Measurements from ENCODE around the gene RNU6-7. TPM values are rescaled to one million over a fixed set of nuclear protein-coding genes. Genes with fewer than 3 reads are reported as not detected.
A peak's percentile ranks its signal among the peaks of the same experiment; 100 is the strongest.

Gene RNU6-7
- total RNA-seq, 1 donor from 2014 or later: not detected

DNA sequence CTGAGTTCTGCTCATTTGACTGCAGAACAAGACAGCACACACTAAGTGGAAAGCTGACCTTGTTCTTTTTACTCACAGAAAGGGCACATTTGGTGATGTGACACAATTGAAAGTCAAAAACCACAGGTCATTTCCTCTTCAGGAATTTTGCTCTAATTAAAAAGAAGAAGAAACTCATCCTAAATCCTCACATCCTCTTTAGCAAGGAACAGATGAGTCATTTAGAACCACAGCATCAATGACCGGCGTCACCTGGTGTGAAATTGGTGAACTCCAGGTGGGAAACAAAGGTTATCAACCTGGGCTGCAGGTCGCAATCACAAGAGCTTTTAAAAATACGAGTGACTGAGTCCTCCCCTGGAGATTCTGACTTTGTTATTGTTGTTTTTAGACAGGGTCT is 4.1 kb downstream of the RNU6-7 start:
- FAIRE-seq (no peak), DNase-seq (ENCODE audit: low read depth) (peak; percentile 26)
- Histone ChIP-seq H3K4me3 (ENCODE audit: low read depth, low read length) (no peak overlapping the region), H3K36me3 (ENCODE audit: control insufficient read depth, insufficient read depth, low read length) (no peaks in the 10 kb centered on the region), H3K27me3 (ENCODE audit: control insufficient read depth, insufficient read depth, low read length) (no peaks in the 10 kb centered on the region)
- peak; percentile 14 for TF ChIP-seq CTCF (IDR thresholded peaks at IDR 0.05; ENCODE audit: insufficient read depth, low read length, severe bottlenecking)

DNA sequence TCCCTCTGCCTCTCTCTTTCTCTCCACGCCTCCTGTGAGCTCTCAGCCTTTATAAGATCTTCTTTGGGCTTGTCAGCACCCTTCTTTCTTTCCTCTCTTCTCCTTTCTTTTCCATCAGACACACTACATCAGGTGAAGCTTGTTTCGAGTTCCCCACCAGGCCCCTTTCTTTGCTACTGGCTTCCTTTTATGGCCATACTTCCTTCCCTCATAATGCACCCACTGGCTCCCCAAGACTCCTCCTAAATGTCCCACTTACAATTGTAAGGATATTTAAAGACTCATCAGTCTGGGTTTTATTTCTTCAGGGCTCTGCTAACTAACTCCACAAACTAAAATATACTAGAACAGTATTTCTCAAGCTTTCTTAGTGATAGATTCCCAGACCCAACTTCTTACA is 4.7 kb downstream of the RNU6-7 start:
- FAIRE-seq (no peak), DNase-seq (ENCODE audit: low read depth) (no peak)
- H3K27me3 ChIP-seq (ENCODE audit: control insufficient read depth, insufficient read depth, low read length): no peaks in the 10 kb centered on the region
- no peak overlapping the region for H3K4me3 ChIP-seq (ENCODE audit: low read depth, low read length)
- no peaks in the 10 kb centered on the region for H3K36me3 ChIP-seq (ENCODE audit: control insufficient read depth, insufficient read depth, low read length)
- TF ChIP-seq CTCF (IDR thresholded peaks at IDR 0.05; ENCODE audit: insufficient read depth, low read length, severe bottlenecking): no peak

DNA sequence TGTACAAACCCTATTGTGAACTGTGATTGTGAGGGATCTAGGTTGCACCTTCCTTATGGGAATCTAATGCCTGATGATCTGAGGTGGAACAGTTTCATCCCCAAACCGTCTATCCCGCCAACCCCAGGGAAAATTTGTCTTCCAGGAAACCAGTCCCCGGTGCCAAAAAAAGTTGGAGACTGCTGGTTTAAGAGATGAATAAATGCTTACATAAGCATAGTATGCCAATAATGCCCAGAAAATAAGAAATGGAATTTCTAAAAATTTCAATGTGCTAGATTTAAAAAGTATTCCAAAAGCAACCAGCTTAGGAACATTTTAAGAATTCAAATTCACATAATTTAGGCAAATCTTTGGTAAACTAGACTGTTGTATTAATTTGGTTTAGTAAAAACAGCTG is 6.6 kb downstream of the RNU6-7 start:
- Histone ChIP-seq H3K4me3 (ENCODE audit: low read depth, low read length) (no peak overlapping the region), H3K36me3 (ENCODE audit: control insufficient read depth, insufficient read depth, low read length) (no peaks in the 10 kb centered on the region), H3K27me3 (ENCODE audit: control insufficient read depth, insufficient read depth, low read length) (no peaks in the 10 kb centered on the region)
- FAIRE-seq: no peak
- no peak for DNase-seq (ENCODE audit: low read depth)
- TF ChIP-seq CTCF (IDR thresholded peaks at IDR 0.05; ENCODE audit: insufficient read depth, low read length, severe bottlenecking): no peak

- FAIRE-seq (no peak), DNase-seq (ENCODE audit: low read depth) (no peak)
- Histone ChIP-seq H3K4me3 (ENCODE audit: low read depth, low read length) (no peak overlapping the region), H3K36me3 (ENCODE audit: control insufficient read depth, insufficient read depth, low read length) (no peaks in the 10 kb centered on the region), H3K27me3 (ENCODE audit: control insufficient read depth, insufficient read depth, low read length) (no peaks in the 10 kb centered on the region)
- no peak for TF ChIP-seq CTCF (IDR thresholded peaks at IDR 0.05; ENCODE audit: insufficient read depth, low read length, severe bottlenecking)
Measured at GRCh38 chr14:32209471-32209870, 7.6 kb downstream of the RNU6-7 start.

DNA sequence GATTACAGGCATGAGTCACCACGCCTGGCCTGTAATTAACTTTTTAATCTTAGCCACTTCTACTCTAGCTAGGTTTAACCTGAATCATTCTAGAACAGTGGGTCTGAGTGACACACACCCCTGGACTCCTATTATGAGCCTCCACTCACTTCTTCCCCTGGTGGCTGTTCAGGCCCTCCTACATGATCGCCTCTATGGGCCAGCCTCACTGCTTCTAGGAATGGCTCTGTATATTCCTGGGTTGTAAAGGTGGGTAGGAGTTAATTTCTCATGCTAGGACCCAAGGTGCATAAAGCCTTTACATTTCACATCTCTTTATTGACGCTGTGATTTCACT is 9.2 kb downstream of the RNU6-7 start:
- H3K36me3 ChIP-seq (ENCODE audit: control insufficient read depth, insufficient read depth, low read length): no peaks in the 10 kb centered on the region
- TF ChIP-seq CTCF (IDR thresholded peaks at IDR 0.05; ENCODE audit: insufficient read depth, low read length, severe bottlenecking): no peak
- H3K4me3 ChIP-seq (ENCODE audit: low read depth, low read length): no peak overlapping the region

GRCh38 chr14:32212833-32213232 is 11.0 kb downstream of the RNU6-7 start:
- TF ChIP-seq CTCF (IDR thresholded peaks at IDR 0.05; ENCODE audit: insufficient read depth, low read length, severe bottlenecking): no peak
- FAIRE-seq: no peak
- H3K27me3 ChIP-seq (ENCODE audit: control insufficient read depth, insufficient read depth, low read length): no peaks in the 10 kb centered on the region
- no peak for DNase-seq (ENCODE audit: low read depth)
- no peak overlapping the region for H3K4me3 ChIP-seq (ENCODE audit: low read depth, low read length)
- no peaks in the 10 kb centered on the region for H3K36me3 ChIP-seq (ENCODE audit: control insufficient read depth, insufficient read depth, low read length)

More for the DNA sequence above, 9.2 kb downstream of the RNU6-7 start:
- no peak for DNase-seq (ENCODE audit: low read depth)
- FAIRE-seq: no peak
- H3K27me3 ChIP-seq (ENCODE audit: control insufficient read depth, insufficient read depth, low read length): no peaks in the 10 kb centered on the region
